ENCODE results near the gene SMAD7.

Gene SMAD7

DNA sequence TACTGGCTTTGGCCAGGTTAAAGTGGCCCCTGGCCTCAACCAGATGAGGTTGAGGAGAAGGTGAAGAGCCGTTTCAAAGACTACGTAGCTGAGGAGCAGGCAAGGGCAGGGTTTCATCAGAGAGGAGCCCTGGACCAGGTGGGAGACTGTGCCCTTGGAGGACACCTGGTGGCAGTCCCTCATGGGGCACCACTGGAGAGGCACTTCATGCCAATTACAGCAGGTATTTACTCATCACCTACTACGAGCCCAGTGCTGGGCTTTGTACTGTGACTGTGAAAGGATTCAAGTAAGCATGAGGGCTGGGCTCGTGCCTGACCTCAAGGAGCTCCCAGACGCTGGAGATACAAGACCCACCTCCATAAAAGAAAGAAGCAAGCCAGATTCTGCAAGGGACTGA is 37.6 kb downstream of the SMAD7 start:
- DNase-seq: peak; percentile 45 to 74

DNA sequence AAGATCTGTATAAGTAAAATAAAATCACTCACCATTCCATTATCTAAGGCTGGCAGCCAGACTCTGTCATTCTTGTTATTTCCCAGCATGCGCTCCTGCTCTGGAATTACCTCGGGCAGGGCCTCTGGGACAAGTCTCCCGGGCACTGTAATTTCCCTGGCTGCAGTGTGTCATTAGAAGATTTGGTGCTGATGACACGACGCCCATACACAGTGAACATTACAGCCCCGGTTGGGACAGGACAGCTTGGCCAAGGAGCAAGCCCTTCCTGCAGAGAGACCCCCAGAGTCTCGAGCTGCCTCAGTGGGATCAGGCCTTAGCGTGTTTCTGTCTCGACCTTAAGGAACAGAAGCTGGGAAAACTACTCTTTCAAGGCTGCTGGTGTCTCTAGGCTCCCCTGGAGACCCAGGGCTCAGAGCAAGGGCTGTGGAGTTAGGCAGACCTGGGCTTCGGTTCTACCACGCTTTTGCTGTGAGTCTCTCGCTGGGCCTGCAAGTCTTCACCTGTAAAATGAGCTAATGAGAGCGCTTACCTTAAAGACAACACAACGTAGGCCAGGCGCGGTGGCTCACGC is 39.7 kb downstream of the SMAD7 start:
- no peak for DNase-seq

DNA sequence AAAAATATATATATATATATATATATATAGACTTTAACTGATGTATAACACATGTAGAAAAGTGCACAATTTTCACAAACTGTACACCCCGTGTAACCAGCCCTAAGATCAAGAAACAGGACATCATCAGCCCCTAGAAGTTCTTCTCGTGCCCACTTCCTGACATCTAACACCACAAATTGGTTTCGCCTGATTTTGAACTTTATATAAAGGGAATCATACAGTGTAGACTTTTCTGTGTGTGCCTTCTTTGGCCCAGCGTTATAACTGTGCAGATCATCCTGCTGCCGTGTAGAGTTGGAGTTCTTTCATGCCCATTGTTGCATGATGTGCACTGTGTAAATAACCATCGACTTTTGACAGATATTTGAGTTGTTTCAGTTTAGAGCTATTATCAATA is 41.0 kb downstream of the SMAD7 start:
- DNase-seq: peak in 1 of 2 donors; percentile 36

DNA sequence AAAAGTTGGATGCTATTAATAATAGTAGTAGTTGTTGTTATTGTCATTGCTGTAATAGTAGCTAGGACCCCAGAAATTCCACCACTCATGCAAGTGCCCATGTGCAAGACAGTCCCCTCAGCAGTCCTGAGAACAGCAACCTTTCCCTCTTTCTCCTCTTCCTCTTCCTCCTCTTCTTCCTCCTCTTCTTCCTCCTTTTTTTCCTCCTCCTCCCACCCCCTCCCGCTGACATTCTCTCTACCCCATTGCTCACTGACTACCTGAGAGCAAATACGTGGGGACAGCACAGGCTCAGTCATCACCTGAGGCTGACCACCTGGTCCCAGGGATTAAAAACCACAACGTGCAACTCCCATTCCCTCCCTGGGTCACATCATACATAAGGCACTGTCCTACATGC is 41.8 kb downstream of the SMAD7 start:
- no peak for DNase-seq

DNA sequence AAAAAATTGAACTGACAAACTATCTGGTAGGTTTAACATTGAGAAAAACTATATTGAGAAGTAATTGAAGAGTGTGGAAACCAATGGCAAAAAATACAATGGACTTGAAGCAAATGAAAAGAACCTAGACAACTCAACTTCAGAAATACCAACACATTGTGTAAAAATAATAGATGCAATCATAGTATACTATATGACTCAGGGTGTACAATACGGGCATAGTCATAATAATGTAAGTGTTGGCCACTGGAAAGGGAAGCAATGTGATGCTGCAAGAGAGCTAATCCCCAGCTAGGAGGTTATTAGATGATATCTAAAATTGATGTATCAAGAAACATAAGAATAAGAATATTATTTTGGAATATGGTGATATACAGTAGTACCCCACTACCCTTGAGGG is 45.3 kb downstream of the SMAD7 start:
- DNase-seq: no peak

DNA sequence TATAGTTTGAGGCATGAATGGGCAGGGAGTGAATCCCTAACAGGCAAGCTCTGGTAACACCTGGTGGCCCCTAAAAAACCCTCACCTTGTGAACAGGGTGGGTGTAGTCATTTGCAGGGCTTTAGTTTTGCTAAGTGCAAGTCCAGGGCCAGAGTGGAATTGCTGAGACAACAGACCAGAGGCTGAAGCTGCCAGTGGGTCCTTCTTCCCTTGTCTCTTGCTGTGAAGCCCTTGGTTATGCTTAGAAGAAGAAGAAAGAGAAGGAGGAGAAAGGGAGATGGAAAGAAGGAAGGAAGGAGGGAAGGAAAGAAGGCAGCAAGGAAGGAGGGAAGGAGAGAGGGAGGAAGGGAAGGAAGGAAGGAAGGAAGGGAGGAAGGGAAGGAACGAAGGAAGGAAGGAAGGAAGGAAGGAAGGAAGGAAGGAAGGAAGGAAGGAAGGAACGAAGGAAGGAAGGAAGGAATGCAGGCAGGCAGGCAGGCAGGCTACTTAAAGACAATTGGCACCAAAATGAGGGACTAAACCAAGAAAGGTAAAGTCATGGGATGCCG is 45.8 kb downstream of the SMAD7 start:
- no peak for DNase-seq

DNA sequence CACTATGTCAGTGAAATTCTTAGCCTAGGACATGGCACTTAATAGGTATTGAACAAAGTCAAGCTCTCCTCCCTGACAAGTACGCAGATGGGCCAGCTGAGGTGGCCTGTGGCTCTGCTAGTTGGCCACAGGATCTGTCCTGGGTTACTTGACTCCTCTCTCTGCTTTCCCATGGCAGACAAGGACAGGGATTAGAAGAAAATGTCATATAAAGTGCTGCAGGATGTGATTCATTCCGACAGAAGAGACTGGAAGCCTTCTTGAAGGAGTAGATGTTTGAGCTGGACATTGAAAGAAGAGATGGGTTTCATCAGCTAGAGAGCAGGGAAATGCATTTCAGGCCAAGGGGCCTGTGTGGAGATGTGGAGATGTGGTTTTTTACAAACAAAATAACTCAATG is 46.7 kb downstream of the SMAD7 start:
- DNase-seq: no peak

DNA sequence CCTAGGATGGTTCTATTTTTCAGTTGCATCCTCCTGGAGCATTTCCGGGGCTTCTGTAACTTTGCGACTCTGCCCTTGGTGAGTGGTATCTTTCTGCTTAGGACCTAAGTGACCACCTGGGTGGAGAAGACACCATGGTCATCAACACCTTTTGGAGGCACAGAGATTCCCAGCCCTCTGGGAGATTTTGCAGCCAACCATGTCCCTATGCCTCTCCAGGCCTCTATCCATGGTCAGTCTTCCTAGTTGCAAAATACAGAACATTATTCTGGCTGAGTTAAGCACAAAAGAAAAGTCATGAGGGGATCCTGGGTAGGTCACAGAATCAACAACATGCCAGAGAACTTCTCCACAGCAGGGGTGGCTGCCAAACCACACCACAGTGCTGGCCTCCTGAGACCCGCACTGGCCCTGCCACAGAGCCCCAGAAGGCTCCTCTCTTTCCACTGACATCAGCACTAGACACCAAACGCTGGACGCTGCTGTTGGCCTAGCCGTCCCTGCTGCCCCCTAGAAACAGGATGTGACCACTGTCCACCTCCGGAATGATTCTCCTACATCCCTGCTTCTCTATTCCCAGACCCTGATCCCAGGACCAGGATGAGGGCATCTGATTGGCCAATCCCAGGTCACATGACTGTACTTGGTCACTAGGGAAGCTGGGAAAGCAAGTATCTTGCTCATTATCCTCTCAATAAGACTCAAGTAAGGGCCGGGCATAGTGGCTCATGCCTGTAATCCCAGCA is 47.7 kb downstream of the SMAD7 start:
- no peak for DNase-seq

DNA sequence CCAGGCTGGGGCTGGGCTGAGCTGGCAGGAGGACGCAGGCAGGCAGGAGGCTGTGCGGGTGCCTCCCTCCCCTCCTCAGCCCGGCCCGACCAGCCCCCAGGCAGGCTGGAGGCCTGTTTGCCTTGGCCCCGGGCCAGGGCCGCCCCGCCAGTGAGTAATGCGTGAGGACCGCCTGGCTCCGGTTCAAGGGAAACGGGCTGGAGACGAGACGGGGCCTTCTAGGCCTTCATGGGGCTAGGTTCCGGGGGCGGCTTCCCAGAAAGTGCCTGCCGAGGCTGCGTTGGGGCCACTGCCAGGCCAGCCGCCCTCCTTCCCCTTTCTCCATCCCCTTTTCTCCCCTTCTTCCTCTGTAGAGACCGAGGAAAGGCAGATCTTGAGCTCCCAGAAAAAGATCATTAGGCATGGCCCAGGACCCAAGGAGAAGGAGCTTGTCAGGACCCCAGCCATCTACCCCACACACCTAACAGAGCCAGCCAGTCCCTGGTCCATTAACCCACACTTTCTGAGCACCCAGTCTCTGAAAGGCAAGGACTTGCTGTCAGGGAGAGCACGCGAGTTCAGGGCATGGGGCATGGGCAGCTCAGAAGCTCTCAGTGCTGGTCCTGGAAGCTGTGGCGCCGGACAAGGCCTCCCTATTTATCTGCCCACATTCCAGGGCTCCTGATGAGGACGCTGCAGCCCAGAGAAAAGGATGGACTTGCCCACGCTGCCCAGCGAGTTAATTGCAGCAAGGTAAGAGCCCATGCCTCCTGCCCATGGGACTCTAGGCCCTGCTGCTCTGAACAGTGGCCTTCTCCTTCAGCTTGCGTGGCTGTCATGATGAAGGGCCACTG is 48.5 kb downstream of the SMAD7 start:
- DNase-seq: peak in 1 of 2 donors; percentile 15

DNA sequence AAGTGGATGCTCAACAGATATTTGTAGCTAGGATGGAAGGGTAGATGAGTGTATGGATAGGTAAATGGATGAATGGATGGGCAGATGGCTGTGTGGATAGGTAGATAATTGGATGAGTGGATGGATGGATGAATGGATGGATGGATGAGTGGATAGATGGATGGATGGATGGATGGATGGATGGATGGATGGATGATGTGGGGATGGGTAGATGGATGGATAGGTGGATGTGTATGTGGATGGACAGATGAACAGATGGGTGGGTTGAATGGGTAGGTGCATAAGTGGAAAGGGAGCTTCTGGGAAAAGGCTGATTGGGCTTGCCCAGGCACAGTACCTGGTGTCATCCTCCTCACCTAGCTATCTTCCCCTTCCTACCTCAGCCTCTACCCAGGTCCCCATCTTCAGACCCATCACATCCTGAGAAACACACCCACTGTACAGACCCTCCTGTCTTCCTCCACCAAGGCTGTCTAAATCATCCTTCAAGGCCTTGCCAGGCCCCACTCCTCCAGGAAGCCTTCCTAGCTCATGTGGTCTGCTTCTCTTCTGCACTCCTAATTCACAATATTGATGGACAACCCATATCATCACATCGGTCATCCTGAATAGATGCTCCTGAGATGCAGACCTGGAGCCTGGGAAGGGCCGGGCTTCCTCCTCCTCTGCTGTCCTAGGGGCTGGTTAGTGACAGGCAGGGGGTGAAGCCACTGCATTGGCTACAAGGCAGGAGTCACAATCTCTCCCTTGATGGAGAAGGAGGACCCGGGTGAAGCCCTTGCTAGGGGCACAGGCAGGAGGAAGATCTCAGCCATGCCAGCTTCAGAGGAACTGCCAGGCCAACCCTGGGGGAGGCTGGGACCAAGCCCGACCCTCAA is 49.4 kb downstream of the SMAD7 start:
- DNase-seq: no peak

DNA sequence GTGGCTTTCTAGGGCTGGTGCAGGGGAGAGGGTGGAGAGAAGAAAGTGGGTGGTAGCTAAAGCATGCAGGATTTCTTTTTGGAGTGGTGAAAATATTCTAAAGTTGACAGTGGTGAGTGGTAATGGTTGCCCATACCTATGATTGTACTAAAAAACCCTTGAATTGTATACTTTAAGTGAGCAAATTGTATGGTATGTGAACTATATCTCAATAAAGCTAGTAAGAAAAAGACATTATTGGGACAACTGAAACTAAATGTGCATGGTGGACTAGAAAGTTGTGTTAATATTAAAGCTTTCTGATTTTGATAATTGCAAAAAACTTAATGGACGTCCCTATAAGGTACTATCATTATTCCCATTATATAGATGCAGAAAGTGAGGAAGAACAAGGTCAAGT is 50.3 kb downstream of the SMAD7 start:
- no peak for DNase-seq

DNA sequence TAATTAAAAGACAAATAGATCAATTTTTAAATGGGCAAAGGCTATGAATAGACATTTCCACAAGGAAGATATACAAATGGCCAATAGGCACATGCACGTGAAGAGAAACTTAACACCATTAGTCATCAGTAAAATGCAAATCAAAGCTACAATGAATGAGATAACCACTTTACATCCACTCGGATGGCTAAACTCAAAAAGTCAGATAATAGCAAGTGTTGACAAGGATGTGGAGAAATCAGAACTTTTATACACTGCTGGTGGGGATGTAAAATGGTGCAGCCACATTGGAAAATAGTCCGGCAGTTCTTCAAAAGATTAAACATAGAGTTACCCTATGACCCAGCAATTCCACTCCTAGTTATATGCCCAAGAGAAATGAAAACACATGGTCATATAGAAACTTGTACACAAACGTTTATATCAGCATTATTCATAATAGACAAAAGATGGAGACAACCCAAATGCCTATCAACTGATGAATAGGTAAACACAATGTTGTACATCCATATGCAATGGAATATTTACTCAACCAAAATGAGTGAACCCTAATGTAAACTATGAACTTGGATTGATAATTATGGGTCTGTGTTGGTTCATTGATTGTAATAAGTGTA is 51.1 kb downstream of the SMAD7 start:
- DNase-seq: no peak

DNA sequence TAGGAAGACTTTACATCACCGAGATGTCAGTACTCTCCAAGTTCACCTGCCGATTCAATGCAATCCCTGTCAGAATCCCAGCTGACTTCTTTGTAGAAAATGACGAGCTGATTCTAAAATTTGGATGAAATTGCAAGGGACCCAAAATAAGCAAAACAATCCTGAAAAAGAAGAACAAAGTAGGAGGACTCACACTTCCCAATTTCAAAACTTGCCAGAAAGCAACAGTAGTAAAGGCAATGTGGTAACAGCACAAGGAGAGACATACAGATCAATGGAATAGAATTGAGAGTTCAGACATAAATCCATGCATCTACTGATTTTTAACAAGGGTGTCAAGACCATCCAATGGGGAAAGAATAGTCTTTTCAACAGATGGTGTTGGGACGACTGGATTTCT is 52.2 kb downstream of the SMAD7 start:
- DNase-seq: no peak

DNA sequence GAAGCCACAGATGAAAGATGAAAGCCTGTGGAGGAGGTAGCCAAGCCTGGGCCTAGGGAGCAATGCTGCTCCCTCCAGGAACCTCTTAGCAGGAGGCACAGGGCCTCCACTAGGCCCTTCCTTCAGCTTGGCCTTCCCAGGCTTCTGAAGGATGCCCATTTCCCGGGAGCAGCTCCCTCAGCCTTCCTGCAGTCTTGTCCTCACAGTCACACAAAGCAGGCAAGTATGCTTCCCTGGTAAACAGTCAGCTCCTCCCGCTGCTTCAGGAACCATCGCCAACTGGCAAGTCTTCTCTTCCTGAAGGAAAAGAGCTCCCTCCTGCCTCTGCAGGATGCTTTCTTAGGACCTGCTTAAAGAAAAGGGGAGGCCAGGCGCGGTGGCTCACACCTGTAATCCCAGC is 53.2 kb downstream of the SMAD7 start:
- no peak for DNase-seq

DNA sequence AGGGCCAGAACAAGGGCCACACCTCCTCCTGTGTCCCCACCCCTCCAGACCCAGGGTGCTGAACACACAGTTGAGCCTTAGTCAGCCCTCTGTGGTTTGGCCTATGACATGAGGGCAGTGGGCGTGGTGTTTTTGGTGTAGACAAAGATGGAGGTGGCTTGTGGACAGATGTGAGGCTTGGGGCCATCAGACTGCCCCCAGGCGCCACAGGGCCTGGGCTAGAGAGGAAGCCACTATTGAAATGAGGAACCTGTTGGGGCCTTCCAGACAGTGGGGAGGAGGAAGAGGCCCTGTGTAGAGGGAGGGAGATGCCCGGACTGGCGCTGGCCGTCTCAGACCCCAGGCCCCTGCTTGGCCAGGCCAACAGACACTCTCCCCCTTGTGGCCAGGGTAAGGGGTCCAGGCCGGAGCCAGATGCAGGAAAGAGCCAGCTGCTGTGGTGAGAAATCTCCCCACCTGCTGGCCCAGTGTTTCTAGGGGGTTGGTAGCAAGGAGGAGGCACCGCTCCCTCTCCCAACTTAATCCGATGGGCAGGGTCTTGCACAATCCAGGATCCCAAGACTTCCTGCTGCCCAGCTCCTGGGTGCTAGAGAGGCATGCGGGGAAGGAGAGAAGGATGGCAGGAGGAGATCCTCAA is 53.8 kb downstream of the SMAD7 start:
- peak; percentile 45 to 84 for DNase-seq

DNA sequence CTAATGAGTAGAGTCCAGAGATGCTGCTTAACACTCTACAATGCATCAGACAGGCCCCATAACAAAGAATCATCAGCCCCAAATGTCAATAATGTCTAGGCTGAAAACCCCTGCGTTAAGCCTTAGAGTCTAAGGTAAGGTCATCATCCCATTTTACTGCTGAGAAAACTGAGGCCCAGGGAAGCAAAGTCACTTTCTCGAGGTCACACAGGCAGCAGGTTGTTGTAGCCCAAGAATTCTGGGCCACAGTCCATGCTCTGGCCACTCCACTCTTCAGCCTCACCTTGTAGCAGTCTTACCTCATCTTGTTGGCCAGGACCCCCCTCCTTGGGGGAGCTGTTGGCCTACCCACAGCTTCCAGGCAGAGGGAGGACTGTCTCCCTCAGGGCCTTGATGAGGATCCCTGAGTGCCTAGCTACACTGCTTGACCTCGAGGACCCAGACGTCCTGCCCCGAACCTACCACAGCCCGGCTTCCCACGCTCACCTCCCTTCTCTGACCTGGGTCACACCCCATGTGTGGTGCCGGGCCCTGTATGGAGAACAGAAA is 54.4 kb downstream of the SMAD7 start:
- no peak for DNase-seq

DNA sequence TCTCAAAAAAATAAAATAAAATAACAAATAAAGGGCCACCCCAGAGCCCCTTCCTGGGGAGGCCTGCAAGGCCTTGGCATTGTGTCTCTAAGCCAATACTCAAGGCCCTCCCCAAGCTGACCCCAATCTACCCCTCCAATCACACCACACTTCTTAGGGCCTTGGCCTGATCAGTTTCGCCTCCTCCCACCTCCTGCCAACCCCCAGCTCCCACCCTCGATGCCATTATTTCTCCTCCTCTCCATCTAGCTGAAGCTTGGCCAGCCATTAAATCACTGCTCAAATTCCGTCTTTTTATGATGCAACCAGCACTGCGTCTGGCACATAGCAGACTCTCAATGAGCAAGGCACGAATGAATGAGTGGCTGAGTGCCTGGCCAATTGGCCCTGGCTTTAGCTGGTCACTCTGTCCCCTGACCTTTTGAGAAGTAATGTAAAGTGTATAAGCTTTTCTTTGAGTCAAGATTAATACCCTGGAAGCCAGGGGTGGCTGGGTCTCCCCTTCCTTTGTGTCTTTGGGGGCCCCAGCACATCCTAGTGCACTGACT is 55.9 kb downstream of the SMAD7 start:
- DNase-seq: no peak

DNA sequence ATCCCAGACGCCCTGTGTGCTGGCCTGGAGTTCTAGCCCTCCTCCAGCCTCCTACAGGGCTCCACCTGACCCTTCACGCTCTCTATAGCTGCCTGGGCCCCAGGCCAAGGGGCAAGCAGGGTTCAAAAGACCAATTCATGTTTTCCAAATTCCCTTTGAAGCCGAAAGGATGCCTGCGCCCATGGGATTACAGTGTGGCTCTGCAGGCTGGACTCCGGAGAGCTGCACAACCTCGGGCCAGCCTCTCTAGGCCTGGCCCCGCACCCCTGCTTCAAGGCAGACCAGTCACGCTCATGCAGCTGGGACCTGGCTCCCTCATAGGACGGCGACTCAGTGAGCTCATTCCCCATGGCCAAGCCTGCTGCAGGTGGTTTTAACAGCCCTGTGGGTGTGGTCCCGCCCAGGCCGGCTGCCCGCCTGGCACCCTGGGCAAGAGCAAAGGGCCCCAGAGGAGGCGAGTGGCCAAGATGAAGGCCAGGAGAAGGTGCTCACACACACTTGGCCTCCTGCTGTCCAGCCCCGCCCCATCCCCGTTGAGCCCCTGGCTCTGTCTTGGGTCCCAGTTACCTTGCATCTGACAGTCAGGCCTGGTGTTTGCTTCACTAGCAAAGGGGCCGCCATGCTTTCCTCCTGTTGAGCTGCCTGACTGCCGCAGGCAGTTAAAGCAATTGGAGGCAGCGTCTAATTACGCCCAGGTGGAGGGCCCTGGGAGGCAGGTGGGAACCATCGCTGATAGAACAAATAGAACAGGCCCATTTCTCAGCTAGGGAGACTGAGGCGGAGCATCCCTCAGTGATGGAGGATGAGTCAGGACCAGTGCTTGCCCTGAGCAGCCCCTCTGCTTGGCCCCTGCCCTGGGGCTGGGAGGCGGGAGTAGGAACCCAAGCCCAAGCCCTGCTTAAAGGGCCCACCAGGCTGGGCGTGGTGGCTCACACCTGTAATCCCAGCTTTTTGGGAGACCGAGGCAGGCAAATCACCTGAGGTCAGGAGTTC is 56.9 kb downstream of the SMAD7 start:
- no peak for DNase-seq

DNA sequence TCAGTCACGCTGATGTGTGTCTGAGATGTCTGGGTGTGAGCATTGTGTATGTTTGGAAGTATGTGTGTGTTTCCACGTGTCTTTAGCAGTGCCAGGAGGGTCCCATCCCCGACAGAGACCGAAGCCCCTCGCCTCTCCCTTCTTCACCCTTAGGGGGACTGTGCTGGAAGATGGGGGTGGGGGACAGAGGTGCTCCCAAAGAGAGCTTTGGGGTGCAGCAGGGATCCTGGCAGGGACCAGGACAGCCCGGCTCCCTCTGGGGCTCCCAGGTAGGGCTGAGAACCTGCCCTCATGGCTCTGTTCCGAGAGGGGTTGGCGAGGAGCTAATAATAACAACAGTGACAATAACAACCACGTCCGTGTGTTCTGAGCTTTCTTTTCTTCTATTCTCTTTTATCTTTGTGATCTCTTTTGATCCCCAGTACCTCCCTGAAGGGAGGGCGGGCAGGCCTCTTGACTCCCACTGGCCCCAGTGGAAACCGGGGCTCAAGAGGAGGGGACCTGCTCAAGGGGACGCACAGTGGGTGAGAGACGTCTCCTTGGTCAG is 57.6 kb downstream of the SMAD7 start:
- DNase-seq: no peak
